ENCODE data around the gene NPAS3. TPM values are rescaled to one million over a fixed set of nuclear protein-coding genes. Genes with fewer than 3 reads are reported as not detected.
"Not testable (repeated sequence)": the region's sequence is repeated elsewhere in the genome, so short reads cannot be mapped to it uniquely, and the experiment has no call there.

The NPAS3 gene
- total RNA-seq, 2 donors from 2014 or later = 1.1 to 1.8 TPM

DNA sequence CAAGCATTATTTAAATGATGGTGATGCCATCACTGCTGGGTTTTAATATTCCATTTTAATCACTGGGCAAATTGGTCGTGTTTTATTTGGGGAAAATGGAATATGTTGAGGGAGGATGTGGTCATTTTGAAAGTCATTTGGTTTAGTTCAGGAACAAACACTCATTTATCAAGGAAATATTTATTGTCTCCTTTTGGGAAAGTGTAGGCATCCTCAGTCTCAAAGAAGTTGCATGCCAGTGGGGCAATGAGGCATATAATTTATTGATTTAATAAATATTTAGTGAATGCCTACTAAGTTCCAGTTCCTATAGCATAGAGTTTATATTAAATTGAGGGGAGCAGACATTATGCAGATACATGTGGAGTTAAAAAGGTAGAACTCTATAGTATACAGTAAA lies 134.3 kb downstream of the NPAS3 start:
- intact Hi-C loops (cut with DNase I) = no loop called here
- no peak overlapping the region for H3K4me3 ChIP-seq
- 53% methylated on average over 1 of the region's 1 CpG for WGBS
- TF ChIP-seq, protein P1, sequence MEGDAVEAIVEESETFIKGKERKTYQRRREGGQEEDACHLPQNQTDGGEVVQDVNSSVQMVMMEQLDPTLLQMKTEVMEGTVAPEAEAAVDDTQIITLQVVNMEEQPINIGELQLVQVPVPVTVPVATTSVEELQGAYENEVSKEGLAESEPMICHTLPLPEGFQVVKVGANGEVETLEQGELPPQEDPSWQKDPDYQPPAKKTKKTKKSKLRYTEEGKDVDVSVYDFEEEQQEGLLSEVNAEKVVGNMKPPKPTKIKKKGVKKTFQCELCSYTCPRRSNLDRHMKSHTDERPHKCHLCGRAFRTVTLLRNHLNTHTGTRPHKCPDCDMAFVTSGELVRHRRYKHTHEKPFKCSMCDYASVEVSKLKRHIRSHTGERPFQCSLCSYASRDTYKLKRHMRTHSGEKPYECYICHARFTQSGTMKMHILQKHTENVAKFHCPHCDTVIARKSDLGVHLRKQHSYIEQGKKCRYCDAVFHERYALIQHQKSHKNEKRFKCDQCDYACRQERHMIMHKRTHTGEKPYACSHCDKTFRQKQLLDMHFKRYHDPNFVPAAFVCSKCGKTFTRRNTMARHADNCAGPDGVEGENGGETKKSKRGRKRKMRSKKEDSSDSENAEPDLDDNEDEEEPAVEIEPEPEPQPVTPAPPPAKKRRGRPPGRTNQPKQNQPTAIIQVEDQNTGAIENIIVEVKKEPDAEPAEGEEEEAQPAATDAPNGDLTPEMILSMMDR (IDR thresholded peaks at IDR 0.05) = no peak
- TF ChIP-seq POLR2AphosphoS5 (IDR thresholded peaks at IDR 0.05) (no peak), POLR2A (IDR thresholded peaks at IDR 0.05) (no peak)
- H3K36me3 ChIP-seq = no peaks in the 10 kb centered on the region
- H3K4me1 ChIP-seq (replicated peaks) = no peaks in the 10 kb centered on the region
- H3K27me3 ChIP-seq (replicated peaks; ENCODE audit: insufficient read depth) = no peaks in the 10 kb centered on the region
- H3K27ac ChIP-seq = no peak overlapping the region
- no peaks in the 10 kb centered on the region for H3K9me3 ChIP-seq
- no peak for DNase-seq (ENCODE audit: low spot score)

DNA sequence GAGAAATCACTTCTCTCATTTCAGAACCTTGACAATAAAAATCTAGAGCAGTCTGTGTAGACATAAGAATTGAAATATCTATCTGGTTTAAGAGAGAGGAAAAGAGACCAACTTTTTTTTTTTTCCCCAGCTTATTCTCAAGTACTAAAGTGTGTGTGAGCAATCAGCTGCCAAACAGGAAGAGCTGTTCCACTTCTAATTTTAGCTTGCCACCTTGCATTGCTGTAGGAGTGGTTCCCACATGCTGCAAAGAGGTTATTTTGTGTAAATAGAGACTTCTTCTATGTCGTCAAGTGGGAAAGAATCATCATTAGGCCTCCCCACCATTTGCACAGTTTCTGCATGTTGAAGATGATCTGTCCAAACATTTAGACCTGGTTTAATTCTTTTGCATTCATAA lies 142.6 kb downstream of the NPAS3 start:
- Histone ChIP-seq H3K27me3 (replicated peaks; ENCODE audit: insufficient read depth) (no peaks in the 10 kb centered on the region), H3K4me1 (replicated peaks) (no peaks in the 10 kb centered on the region), H3K27ac (no peak overlapping the region), H3K9me3 (no peaks in the 10 kb centered on the region), H3K4me3 (no peak overlapping the region), H3K36me3 (no peaks in the 10 kb centered on the region)
- intact Hi-C loops (cut with DNase I) = no loop called here
- 51% methylated on average over 1 of the region's 1 CpG for WGBS
- no peak for DNase-seq (ENCODE audit: low spot score)
- TF ChIP-seq, protein P1 (IDR thresholded peaks at IDR 0.05) = no peak
- TF ChIP-seq POLR2A (IDR thresholded peaks at IDR 0.05) = no peak
- no peak for TF ChIP-seq POLR2AphosphoS5 (IDR thresholded peaks at IDR 0.05)

DNA sequence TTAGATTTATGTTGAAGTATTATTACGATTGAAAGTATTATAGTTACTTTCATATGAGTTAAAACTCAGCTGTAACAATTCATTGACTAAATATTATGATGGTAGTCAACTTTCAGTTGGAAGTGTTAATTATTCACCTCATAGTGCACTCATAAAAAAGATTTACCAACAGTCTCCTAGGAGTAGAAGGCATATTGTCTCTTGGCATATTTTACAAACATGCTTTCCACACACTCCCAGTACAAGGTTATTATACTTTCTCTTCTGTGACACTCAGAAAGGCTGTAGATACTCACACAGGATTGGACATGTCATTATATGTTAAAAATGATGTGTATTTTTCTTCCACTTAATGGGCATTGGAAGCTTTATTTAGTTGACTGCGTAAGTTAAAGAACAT lies 147.1 kb downstream of the NPAS3 start:
- H3K27me3 ChIP-seq (replicated peaks; ENCODE audit: insufficient read depth) = no peaks in the 10 kb centered on the region
- DNase-seq (ENCODE audit: low spot score) = no peak
- no peaks in the 10 kb centered on the region for H3K4me1 ChIP-seq (replicated peaks)
- no peaks in the 10 kb centered on the region for H3K9me3 ChIP-seq
- no peaks in the 10 kb centered on the region for H3K36me3 ChIP-seq
- H3K4me3 ChIP-seq = no peak overlapping the region
- H3K27ac ChIP-seq = no peak overlapping the region
- intact Hi-C loops (cut with DNase I) = no loop called here
- WGBS = 95% methylated on average over 2 of the region's 2 CpGs
- TF ChIP-seq POLR2A (IDR thresholded peaks at IDR 0.05) = no peak
- TF ChIP-seq, protein P1 (IDR thresholded peaks at IDR 0.05) = no peak
- TF ChIP-seq POLR2AphosphoS5 (IDR thresholded peaks at IDR 0.05) = no peak

DNA sequence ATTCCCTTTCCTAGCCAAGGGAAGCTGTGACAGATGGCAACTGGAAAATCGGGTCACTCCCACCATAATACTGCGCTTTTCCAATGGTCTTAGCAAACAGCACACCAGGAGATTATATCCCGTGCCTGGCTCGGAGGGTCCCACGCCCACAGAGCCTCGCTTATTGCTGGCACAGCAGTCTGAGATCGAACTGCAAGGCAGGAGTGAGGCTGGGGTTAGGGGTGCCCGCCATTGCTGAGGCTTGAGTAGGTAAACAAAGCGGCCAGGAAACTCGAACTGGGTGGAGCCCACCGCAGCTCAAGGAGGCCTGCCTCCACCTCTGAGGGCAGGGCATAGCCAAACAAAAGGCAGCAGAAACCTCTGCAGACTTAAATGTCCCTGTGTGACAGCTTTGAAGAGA lies 149.6 kb downstream of the NPAS3 start:
- 95% methylated on average over 11 of the region's 11 CpGs for WGBS
- H3K4me3 ChIP-seq; H3K27me3 ChIP-seq (replicated peaks; ENCODE audit: insufficient read depth); H3K9me3 ChIP-seq; DNase-seq (ENCODE audit: low spot score); H3K36me3 ChIP-seq; H3K4me1 ChIP-seq (replicated peaks); H3K27ac ChIP-seq; intact Hi-C loops (cut with DNase I): not testable (repeated sequence)

DNA sequence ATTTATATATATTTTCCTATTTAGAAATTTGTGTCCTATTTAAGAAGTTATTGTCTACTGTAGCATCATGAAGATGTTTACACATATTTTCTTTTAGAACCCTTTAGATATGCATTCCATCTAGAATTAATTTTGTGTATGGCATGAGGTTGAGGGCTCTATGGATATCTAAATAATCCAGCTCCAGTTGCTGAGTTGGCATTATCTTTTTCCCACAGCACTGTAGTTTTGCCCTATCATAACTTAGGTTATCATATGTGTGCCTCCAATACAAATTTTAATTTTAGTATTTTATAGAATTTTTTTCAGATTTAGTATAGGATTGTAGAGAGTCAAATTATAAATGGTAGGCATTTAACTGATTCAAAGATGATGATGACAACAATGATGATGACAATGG lies 159.3 kb downstream of the NPAS3 start:
- H3K4me1 ChIP-seq (replicated peaks) = no peaks in the 10 kb centered on the region
- H3K9me3 ChIP-seq = no peaks in the 10 kb centered on the region
- intact Hi-C loops (cut with DNase I) = no loop called here
- H3K27me3 ChIP-seq (replicated peaks; ENCODE audit: insufficient read depth) = no peaks in the 10 kb centered on the region
- no peak for TF ChIP-seq POLR2AphosphoS5 (IDR thresholded peaks at IDR 0.05)
- TF ChIP-seq POLR2A (IDR thresholded peaks at IDR 0.05) = no peak
- TF ChIP-seq, protein P1 (IDR thresholded peaks at IDR 0.05) = no peak
- H3K36me3 ChIP-seq = no peaks in the 10 kb centered on the region
- no peak overlapping the region for H3K4me3 ChIP-seq
- no peak for DNase-seq (ENCODE audit: low spot score)
- no peak overlapping the region for H3K27ac ChIP-seq
